GM12801 (cell line): Measurements from ENCODE around the gene WNT3A.

ENCODE experiments used
- CTCF ChIP-seq: IDR thresholded peaks from one replicate; pipeline ENCODE4 v1.5.1; 2011; ENCODE audit warnings: control low read depth; ENCODE audit not compliant: insufficient read length; ENCODE audit errors: extremely low read depth

Gene WNT3A

GRCh38 chr1:228082214-228082917 is 75.6 kb downstream of the WNT3A start, which contains the start of gene ARF1:
Gene ARF1, plus strand, starts transcription at chr1:228082708. Its CDS starts 14,407 bp downstream, at chr1:228097115.
- TF ChIP-seq CTCF = no peak

- TF ChIP-seq CTCF = no peak
These were observed 76.4 kb downstream of the WNT3A start for GRCh38 chr1:228082918-228083870.

GRCh38 chr1:228083871-228084278 is 77.1 kb downstream of the WNT3A start:
- no peak for TF ChIP-seq CTCF

- TF ChIP-seq CTCF = no peak
These were observed 77.5 kb downstream of the WNT3A start for GRCh38 chr1:228084325-228084724.

GRCh38 chr1:228084797-228085196 is 78.0 kb downstream of the WNT3A start:
- TF ChIP-seq CTCF = no peak

GRCh38 chr1:228085287-228085951 is 78.6 kb downstream of the WNT3A start:
- TF ChIP-seq CTCF = no peak

- no peak for TF ChIP-seq CTCF
These were observed 81.0 kb downstream of the WNT3A start for GRCh38 chr1:228087771-228088251.
